Measurements from ENCODE around the gene SGCA. TPM values are rescaled to one million over a fixed set of nuclear protein-coding genes. Genes with fewer than 3 reads are reported as not detected.

Gene SGCA
- polyA plus RNA-seq, 1 donor (not counting 4 experiments of a cell fraction or from before 2014, with no cell fraction given) = not detected

DNA sequence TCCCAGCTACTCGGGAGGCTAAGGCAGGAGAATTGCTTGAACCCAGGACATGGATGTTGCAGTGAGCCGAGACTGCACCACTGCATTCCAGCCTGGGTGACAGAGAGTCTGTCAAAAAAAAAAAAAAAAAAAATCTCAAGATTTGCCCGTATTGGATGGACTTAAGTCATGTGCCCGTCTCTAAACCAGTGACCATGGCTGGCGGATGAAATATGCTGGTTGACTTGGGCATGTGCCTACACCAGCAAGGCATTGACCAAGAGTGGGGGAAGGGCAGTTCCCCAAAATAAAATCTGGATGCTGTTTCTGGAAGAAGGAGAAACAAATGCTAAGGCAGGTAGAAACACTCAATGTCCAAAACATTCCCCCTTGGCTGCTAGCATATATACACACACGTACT is 57.1 kb downstream of the SGCA start:
- Histone ChIP-seq H3K4me1 (ENCODE audit: control insufficient read depth, extremely low read depth, insufficient read depth, low read length) (peaks cover 31% of the 10 kb centered on the region), H3K9ac (ENCODE audit: control insufficient read depth, extremely low read depth, insufficient read depth, low read length) (no peak overlapping the region), H3K4me3 (ENCODE audit: control insufficient read depth in 2 of 3, extremely low read depth in 1 of 3, insufficient read depth in 2 of 3, low read depth in 1 of 3, low read length in 3 of 3) (no peak overlapping the region), H3K27me3 (ENCODE audit: control insufficient read depth, extremely low read depth, insufficient read depth, low read length) (no peaks in the 10 kb centered on the region), H3K9me3 (ENCODE audit: control insufficient read depth, low read depth, low read length) (peaks cover 6% of the 10 kb centered on the region), H3K79me2 (ENCODE audit: control insufficient read depth, insufficient read depth, low read length) (no peaks in the 10 kb centered on the region), H3K9me1 (ENCODE audit: control insufficient read depth, extremely low read depth, insufficient read depth, low read length) (no peaks in the 10 kb centered on the region), H3K36me3 (ENCODE audit: control insufficient read depth in 2 of 2, extremely low read depth in 1 of 2, insufficient read depth in 2 of 2, low read length in 2 of 2) (no peaks in the 10 kb centered on the region), H4K20me1 (ENCODE audit: control insufficient read depth, extremely low read depth, insufficient read depth, low read length) (no peaks in the 10 kb centered on the region), H3K27ac (ENCODE audit: control insufficient read depth, insufficient read depth, low read length) (no peak overlapping the region), H2AFZ (ENCODE audit: control insufficient read depth, low read length) (no peak overlapping the region), H3K4me2 (ENCODE audit: control insufficient read depth, extremely low read depth, insufficient read depth, low read depth, low read length) (no peak overlapping the region)
- FAIRE-seq = no peak
- no peak for DNase-seq (ENCODE audit: low read depth, low spot score)
- TF ChIP-seq EZH2 (IDR thresholded peaks at IDR 0.05; ENCODE audit: low read length) = no peak
- TF ChIP-seq, protein P1, sequence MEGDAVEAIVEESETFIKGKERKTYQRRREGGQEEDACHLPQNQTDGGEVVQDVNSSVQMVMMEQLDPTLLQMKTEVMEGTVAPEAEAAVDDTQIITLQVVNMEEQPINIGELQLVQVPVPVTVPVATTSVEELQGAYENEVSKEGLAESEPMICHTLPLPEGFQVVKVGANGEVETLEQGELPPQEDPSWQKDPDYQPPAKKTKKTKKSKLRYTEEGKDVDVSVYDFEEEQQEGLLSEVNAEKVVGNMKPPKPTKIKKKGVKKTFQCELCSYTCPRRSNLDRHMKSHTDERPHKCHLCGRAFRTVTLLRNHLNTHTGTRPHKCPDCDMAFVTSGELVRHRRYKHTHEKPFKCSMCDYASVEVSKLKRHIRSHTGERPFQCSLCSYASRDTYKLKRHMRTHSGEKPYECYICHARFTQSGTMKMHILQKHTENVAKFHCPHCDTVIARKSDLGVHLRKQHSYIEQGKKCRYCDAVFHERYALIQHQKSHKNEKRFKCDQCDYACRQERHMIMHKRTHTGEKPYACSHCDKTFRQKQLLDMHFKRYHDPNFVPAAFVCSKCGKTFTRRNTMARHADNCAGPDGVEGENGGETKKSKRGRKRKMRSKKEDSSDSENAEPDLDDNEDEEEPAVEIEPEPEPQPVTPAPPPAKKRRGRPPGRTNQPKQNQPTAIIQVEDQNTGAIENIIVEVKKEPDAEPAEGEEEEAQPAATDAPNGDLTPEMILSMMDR (optimal IDR thresholded peaks at IDR 0.05 in 1 of 3, IDR thresholded peaks at IDR 0.05 in 1 of 3, conservative IDR thresholded peaks at IDR 0.05 in 1 of 3; ENCODE audit: extremely low read depth in 1 of 3, insufficient read depth in 2 of 3, low read length in 3 of 3) = no peak
- dilution Hi-C loops (cut with MboI; ENCODE audit: extremely low pct_ligation_motif_present, low sequenced_read_pairs) = no loop called here

Other genes with a start within 250 kb of the SGCA start
- 0.10 to 0.22 TPM (median 0.18 TPM) in 3 replicates for gene DLX4, start 196.8 kb upstream of the SGCA start, polyA plus RNA-seq
- gene DLX3, start 170.8 kb upstream of the SGCA start, polyA plus RNA-seq = 0.62 to 0.81 TPM (median 0.72 TPM) in 3 replicates
- gene ITGA3, start 109.9 kb upstream of the SGCA start, polyA plus RNA-seq = 427 to 733 TPM (median 708 TPM) in 3 replicates
- 7.5 to 24.1 TPM (median 8.6 TPM) in 3 replicates for gene PDK2, start 70.7 kb upstream of the SGCA start, polyA plus RNA-seq
- 0.02 to 0.06 TPM in 2 of 3 replicates, not detected in the other for gene SAMD14, start 35.8 kb upstream of the SGCA start, polyA plus RNA-seq
- 15.2 to 18.2 TPM (median 16.1 TPM) in 3 replicates for gene PPP1R9B, start 15.3 kb upstream of the SGCA start, polyA plus RNA-seq
- gene COL1A1, start 35.6 kb downstream of the SGCA start, polyA plus RNA-seq = 0.55 to 2.3 TPM (median 1.4 TPM) in 3 replicates
- 0.88 to 2.7 TPM (median 1.8 TPM) in 3 replicates for gene TMEM92, start 108.5 kb downstream of the SGCA start, polyA plus RNA-seq
- 15.3 to 28.3 TPM (median 18.3 TPM) in 3 replicates for gene XYLT2, start 180.1 kb downstream of the SGCA start, polyA plus RNA-seq
- gene MRPL27, start 207.2 kb downstream of the SGCA start, polyA plus RNA-seq = 106 to 130 TPM (median 123 TPM) in 3 replicates
- 1.6 to 5.6 TPM (median 4.7 TPM) in 3 replicates for gene EME1, start 207.2 kb downstream of the SGCA start, polyA plus RNA-seq
- 90.4 to 162 TPM (median 152 TPM) in 3 replicates for gene LRRC59, start 231.5 kb downstream of the SGCA start, polyA plus RNA-seq

Data from keratinocyte (primary cell).